HG03060 (cell line): Measurements from ENCODE around the gene DUSP10.

Source experiments
- ATAC-seq: cut with Tn5 transposase; IDR thresholded peaks from one replicate; pipeline ENCODE4 v1.9.1; 2021; ENCODE audit warnings: low read depth, moderate number of reproducible peaks; ENCODE audit not compliant: unreplicated experiment

The DUSP10 gene

DNA sequence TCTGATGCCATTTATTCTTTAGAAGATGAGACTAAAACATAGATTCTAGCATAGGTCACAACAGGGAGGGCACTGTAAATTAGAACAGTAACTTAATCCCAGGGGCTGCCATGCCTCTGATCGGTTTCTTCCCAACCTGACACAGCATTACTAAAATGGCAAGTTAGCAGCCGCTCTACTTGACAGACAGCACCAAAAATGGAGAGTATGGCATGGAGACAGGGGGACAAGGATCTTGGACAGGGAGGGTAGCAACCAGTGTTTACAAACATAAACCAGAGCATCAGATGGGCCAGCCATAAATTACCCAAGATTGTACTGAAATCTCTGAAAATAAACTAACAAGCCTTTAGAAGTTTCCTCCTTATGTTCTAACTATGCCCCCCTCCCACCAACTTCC is 5.9 kb downstream of the DUSP10 start:
- no peak for ATAC-seq

GRCh38 chr1:221734187-221734586 is 7.7 kb downstream of the DUSP10 start:
- no peak for ATAC-seq

DNA sequence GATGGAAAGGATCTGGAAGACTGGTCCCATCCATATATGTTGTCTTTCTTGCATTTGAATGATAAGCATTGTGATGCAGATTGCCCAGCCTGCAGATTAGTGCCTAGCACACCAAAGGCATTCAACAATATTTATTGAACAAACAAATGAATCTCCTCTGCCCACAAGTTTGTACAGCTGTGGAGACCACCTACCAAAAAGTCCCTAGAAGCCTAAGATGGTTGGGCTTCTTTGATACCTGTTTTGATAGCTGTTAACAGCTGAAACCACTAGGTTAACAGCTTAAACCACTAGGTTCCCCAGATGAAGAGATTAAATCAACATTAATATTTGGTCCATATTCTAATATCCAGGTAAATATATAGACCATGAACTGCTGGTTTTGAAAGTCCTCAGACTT is 9.8 kb downstream of the DUSP10 start:
- ATAC-seq, result no peak

GRCh38 chr1:221729771-221730330 is 12.0 kb downstream of the DUSP10 start:
- ATAC-seq, result no peak

- no peak for ATAC-seq
Measured at GRCh38 chr1:221728037-221728505, 13.8 kb downstream of the DUSP10 start.

DNA sequence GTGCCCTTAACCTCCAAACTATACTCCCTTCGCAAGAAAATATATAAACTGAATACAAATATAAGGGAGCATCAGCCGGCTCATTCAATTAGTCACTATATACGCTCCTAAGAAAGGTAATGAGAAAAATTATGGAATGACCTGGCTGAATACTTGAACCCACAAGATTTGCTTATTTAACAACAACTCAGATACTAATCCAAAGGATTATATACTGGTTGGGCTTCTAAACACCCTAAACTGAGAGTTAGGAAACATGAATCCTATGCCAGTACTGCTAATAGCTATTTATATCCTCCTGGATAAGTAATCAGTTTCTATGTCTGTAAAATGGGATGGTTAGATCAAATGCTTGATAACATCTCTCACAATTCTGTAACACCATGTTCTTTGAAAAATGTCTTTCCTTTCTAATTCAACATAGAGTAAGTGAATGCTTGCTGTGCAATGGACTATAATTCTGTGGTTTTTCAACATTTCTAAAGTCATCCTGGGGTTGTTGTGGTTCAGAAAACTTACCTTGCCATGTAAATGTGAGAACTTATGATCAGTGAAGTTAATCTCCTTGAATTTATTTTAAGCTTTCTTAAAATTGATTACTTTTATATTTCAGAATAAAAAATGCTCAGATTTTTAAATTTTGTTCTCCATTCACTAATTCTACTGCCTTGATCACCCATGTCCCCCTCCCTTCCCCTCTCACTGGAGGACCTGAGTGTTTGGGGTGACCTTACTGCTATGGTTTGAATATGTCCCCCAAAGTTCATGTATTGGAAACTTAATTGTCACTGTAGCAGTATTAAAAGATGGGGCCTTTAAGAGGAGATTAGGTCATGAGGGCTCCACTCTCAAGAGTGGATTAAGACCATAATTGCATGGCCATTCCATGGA is 14.5 kb downstream of the DUSP10 start:
- no peak for ATAC-seq

- peak; percentile 36 for ATAC-seq
Measured at GRCh38 chr1:221725735-221726672, 15.9 kb downstream of the DUSP10 start.

GRCh38 chr1:221724931-221725605 is 16.8 kb downstream of the DUSP10 start:
- no peak for ATAC-seq

DNA sequence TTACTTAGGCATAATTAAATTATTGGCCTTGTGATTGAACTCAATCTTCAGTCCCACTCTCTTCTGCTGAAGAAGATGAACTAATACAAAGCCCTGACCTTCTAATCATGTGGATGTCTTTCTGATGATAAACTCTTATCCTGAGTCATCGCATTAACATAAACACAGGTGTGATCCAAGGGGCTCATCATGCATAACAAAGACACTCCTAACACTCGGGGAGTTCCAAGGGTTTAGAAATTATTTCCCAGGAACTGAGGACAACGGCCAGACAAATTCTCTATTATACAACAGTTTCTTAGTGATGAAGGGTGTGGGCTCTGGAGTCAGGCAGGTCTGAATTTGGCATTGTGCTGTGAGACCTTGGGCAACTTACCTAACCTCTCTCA is 18.0 kb downstream of the DUSP10 start:
- ATAC-seq, result no peak

- no peak for ATAC-seq
Measured at GRCh38 chr1:221723018-221723847, 18.7 kb downstream of the DUSP10 start.

DNA sequence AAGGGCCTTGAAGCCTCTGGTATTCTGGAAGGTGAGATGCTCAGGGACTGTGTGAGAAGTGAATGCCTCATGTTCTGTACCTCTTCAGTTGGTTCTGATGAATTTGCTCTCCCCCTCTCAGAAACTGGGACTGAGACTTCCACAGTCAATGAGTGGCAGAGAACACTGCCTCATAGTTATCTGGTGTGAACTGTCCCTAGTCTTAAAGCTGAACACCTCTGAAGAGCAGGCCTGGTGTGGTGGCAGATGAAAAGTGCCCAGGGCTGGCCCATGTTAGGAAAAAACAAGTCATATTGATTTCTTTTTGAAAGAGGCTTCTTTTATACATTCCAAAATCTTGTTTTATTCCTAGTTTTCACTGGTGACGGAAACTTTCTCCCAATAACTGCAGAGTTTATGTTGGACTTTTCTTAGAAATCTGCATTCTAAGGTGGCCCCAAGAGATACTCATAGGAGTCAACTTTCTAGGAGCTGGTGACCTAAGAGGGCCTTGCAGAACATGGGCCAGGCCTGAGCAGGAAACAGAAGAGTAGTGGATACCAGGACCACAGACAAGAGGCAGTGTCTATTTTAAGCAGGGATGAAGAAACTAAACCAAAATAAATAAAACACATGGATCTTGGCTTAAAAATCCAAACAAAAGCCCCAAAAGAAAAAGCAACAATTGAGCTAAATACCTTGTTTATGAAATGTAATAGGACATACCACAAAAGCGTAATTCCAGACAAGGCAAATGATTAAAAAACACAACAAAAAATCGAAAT is 19.5 kb downstream of the DUSP10 start:
- ATAC-seq, result no peak

DNA sequence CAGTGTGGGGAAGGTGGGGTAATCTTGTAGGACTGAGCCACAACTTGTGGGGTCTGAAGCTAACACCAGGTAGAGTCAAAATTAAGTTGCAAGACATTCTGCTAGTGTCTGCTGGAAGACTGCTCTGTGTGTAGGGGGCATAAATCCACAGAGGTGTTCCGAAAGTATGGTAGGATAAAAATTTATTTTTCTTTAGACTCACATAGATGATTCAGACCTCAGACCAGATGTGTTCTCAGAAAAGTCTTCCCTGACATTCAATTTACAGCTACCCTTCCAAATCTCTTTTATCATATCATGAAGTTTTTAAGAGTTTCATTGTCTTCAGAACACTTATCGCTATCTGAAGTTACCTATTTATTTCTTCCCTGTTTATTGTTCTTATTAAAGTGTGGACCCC is 21.3 kb downstream of the DUSP10 start:
- no peak for ATAC-seq

- no peak for ATAC-seq
Measured at GRCh38 chr1:221719987-221720386, 21.9 kb downstream of the DUSP10 start.

GRCh38 chr1:221719278-221719597 is 22.7 kb downstream of the DUSP10 start:
- ATAC-seq, result no peak

GRCh38 chr1:221718381-221719277 is 23.3 kb downstream of the DUSP10 start:
- no peak for ATAC-seq

DNA sequence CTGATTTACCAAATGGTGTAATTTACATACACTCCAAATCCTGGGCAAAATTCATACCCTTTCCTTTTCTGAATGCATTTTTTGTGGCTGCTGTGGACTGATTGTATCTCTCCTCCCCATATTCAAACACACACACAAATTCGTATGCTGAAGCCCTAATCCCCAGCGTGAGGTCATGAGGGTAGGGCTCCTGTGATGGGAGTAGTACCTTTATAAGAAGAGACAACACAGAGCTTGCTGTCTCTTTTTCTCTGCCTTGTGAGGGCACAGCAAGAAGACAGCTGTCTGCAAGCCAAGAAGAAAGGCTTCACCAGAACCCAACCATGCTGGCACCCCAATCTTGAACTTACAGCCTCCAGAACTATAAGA is 24.4 kb downstream of the DUSP10 start:
- no peak for ATAC-seq

DNA sequence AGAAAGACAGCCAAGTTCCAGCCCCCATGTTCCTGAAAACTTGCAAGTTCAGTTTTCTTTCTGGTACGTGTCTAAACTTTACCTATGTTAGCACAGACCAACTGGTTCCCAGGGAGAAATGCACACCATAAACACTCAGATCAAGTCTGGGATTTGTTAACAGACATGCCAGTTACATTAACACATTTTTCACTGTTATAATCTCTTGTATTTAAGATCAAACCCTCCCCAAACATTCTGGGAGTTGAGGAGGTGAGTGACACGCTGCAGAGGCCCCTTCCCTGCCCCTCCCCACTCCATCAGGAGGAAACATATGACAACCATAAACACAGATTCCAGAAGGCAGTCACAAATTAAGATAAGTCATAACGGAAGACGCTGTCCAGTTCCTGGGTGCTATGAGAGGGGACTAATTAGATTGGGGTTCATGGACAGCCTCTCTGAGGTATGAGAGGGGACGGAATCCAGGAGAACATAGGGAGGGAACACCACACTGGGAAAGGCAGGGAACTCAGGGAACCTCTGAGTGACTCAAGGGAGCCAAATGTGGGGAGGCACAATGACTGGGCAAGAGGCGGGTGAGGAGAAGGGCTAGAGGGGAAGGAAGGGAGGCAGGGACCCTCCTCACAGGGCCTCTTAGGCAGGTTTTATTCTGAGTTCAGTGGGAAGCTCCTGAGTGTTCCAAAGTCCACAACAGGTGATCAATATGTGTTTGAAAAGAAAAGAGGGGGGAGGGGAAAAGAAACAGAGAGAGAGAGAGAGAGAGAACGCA is 25.0 kb downstream of the DUSP10 start:
- ATAC-seq, result no peak
